Measurements from ENCODE around the gene SYCE1L.

Gene SYCE1L

DNA sequence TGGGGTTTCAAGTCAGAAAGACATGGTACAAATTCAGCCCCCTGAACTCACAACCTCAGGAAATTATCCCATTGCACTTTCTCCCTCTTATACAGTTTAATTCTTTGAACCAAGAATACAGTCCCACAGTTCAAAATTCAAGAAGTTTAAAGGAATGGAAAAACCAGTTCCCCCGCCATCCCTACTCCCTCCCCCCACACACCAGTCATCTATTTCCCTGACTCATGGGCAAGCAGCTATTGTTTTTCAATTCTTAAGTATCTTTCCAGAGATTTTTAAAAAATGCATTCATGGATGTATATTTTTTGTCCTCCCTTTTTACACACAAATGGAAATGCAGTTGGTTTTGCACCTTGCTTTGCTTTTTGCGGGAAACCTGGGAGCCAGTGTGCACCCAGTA is 7.3 kb downstream of the SYCE1L start:
- TF ChIP-seq, protein P1, sequence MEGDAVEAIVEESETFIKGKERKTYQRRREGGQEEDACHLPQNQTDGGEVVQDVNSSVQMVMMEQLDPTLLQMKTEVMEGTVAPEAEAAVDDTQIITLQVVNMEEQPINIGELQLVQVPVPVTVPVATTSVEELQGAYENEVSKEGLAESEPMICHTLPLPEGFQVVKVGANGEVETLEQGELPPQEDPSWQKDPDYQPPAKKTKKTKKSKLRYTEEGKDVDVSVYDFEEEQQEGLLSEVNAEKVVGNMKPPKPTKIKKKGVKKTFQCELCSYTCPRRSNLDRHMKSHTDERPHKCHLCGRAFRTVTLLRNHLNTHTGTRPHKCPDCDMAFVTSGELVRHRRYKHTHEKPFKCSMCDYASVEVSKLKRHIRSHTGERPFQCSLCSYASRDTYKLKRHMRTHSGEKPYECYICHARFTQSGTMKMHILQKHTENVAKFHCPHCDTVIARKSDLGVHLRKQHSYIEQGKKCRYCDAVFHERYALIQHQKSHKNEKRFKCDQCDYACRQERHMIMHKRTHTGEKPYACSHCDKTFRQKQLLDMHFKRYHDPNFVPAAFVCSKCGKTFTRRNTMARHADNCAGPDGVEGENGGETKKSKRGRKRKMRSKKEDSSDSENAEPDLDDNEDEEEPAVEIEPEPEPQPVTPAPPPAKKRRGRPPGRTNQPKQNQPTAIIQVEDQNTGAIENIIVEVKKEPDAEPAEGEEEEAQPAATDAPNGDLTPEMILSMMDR (conservative IDR thresholded peaks at IDR 0.05) = no peak
- no peak for TF ChIP-seq ZFX (IDR thresholded peaks at IDR 0.05)
- H3K27ac ChIP-seq = no peak overlapping the region

DNA sequence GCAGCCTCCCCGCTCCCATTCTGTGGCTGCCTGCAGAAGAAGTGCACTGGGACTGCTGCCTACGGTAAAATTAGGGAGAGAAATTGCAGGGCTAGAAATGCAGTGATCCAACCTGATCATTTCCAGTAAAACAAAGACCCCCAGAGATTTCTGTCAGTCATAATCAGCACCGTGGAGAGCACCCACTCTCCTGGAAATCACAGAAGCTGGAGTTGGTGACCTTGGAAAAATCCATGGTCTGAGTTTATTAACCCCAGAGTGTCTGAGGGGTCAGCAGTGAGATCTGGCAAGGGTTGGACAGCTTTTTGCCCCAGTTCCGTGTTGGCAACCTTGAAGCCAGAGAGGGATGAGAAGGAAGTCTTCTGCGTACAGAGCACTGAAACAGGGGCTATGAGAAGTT is 7.8 kb downstream of the SYCE1L start:
- TF ChIP-seq ZFX (IDR thresholded peaks at IDR 0.05) = no peak
- TF ChIP-seq, protein P1 (conservative IDR thresholded peaks at IDR 0.05) = no peak
- no peak overlapping the region for H3K27ac ChIP-seq

DNA sequence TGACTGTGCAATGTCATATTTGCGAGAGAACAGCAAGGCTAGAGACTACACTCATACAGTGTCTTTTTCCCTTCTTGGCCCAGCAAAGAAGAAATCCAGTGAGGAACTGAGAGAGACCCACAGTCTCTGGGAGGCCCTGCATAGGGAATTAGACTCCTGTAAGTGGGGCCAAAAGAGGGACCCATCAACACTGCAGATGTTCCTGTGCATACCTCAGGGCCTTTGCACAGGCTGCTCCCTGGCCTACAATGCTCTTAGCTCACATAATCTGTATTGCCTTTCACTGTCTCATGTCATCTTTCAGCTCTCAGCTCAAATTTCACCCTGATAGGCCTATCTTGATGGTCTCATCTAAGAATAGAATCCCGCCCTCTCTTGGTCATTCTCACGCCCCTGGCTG is 9.2 kb downstream of the SYCE1L start:
- no peak overlapping the region for H3K27ac ChIP-seq
- TF ChIP-seq, protein P1 (conservative IDR thresholded peaks at IDR 0.05) = no peak
- no peak for TF ChIP-seq ZFX (IDR thresholded peaks at IDR 0.05)

DNA sequence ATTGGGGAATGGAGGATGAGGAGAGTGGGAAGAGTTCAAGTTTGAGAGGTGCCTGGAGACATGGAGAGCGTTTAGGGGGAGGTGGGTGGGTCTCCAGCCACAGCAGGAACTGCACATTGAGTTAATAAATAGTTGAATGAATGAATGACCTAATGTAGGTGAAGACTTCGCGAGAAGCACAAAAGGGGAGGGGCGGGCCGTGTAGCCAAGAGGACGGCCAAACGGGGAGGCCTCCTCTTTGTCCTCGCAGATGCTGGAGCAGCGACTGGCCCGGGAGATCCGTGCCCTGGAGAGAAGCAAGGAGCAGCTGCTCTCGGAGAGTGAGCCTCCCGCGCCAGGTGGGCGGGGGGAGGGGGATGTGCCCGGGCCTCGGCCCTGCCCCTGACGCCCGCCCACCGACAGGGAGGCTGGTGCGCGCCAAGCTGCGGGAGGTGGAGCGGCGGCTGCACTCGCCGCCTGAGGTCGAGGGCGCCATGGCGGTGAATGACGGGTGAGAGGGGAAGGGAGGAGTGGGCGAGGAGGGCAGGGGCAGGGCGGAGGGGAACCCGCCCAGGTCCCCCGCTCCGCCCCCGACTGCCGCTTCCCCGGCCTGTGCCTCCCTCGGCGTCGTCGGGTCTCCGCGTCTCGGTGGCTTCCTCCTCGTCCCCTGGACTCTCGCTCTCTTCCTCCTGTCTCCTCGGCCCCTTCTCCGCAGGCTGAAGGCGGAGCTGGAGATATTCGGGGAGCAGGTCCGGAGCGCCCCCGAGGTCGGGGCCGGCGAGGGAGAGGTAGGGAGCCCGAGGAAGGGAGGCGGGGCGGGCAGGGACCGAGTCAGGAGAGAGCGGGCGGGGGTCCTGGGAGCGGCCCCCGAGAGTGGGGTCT is 12.9 kb downstream of the SYCE1L start:
- TF ChIP-seq ZFX (IDR thresholded peaks at IDR 0.05) = no peak
- TF ChIP-seq, protein P1 (conservative IDR thresholded peaks at IDR 0.05) = no peak
- H3K27ac ChIP-seq = no peak overlapping the region

DNA sequence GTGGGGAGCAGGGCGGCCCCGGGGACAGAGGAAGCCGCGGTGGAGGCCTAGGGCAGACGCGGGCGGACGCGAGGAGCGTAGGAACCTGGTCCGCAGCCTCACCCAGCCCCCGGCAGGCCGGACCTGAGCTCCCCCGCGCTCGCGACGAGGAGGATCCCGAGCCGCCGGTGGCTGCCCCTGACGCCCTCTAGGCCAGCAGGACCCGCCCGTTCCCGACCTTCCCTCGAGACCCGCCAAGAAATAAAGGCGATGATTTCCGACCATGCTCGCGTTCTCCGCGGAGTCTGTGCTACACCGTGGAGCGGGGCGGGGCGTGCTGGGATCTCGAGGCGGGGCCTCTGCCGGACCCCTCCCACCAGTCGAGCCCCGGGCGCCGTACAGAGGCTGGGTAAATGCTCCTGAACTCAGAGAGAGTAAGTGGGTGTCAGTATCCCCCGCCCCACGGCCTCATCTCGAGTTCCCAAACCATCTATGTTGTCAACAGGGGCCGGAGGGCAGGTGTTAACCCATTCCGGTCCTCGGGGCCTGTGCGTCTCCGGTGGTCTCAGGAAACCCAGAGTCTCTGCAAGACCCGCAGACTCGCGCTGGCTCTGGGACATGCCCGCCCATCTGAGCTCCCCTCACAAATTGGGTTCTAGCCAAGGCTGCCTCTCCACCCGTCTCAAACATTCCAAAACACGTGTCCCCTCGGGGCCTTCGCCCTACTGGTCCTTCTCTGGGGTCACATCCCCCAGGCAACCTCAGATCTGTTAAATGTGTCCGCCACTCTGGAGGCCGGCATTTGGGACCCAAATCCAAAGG is 13.7 kb downstream of the SYCE1L start:
- no peak overlapping the region for H3K27ac ChIP-seq
- TF ChIP-seq, protein P1 (conservative IDR thresholded peaks at IDR 0.05) = no peak
- TF ChIP-seq ZFX (IDR thresholded peaks at IDR 0.05) = no peak

DNA sequence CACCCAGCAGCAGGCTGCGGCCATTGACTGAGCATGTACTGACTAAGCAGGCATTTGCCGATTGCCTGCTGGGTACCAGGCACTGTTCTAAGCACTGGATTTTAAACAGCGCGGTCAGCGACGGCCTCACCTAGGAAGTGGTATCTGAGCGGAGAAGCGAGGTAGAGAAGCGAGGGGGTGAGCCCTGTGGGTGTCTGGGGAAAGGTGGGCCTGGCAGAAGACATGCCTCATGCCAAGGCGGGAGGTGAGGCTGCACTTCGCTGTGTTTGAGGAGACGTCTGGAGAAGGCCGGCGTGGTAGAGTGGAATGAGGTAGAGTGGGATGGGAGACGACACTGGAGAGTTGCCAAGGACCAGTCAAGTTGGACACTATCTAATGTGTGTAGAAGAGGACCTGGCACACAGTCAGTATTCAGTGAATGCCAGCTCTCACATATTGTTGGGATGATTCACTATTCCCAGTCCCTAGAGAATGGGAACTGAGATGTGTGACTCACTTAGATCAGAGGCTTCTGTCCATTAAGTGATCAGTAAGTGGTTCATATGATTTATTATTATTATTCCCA is 14.4 kb downstream of the SYCE1L start:
- H3K27ac ChIP-seq = no peak overlapping the region

More for the DNA sequence above, 14.4 kb downstream of the SYCE1L start:
- TF ChIP-seq, protein P1 (conservative IDR thresholded peaks at IDR 0.05) = no peak

All from C4-2B (cell line).